Thoracic aorta (tissue), 2 donors: ENCODE data around the gene CELF5. TPM values are rescaled to one million over a fixed set of nuclear protein-coding genes. Genes with fewer than 3 reads are reported as not detected.

ENCODE experiments used
- ATAC-seq: fragments of 150-250 bp; one replicate; pipeline ENCODE4 v1.8.0; 2017; ENCODE audit warnings: low read depth; ENCODE audit not compliant: insufficient number of reproducible peaks, low FRiP score
- DNase-seq: peaks from one replicate; pipeline ENCODE4 v3.0.0-alpha.2; 2020; ENCODE audit warnings: low spot score
- H3K27ac ChIP-seq, 2 donors: fragments of 200-600 bp; sonication (generic); 1 replicate in 1 of 2; 2 replicates in 1 of 2; pipeline ENCODE4 v1.5.1; 2016; ENCODE audit warnings: mild to moderate bottlenecking in 2 of 2, moderate library complexity in 2 of 2
- H3K27me3 ChIP-seq: fragments of 200-600 bp; sonication (generic); replicated peaks from 2 replicates; pipeline ENCODE4 v1.6.0; 2016; ENCODE audit warnings: mild to moderate bottlenecking; ENCODE audit not compliant: insufficient read depth
- H3K36me3 ChIP-seq: fragments of 200-600 bp; sonication (generic); one replicate; pipeline ENCODE4 v1.5.1; 2016
- H3K4me1 ChIP-seq, 2 donors: fragments of 200-600 bp; sonication (generic); 1 replicate in 1 of 2; 2 replicates in 1 of 2; pipeline versions ENCODE4 v1.5.1 to v1.6.0; 2016; ENCODE audit warnings: low read depth in 2 of 2, mild to moderate bottlenecking in 1 of 2; ENCODE audit not compliant: control insufficient read depth in 1 of 2
- H3K4me3 ChIP-seq: fragments of 200-600 bp; sonication (generic); 2 replicates; pipeline ENCODE4 v1.5.1; 2016; ENCODE audit warnings: mild to moderate bottlenecking
- H3K9me3 ChIP-seq: fragments of 200-600 bp; sonication (generic); 2 replicates; pipeline ENCODE4 v1.5.1; 2016
- CTCF ChIP-seq: fragments of 200-600 bp; sonication (generic); IDR thresholded peaks from one replicate; pipeline ENCODE4 v1.5.1; 2019; ENCODE audit warnings: antibody characterized with exemption
- total RNA-seq, 2 donors: library from RNA; depleted of rRNA; stranded (reverse); fragments of >200 nt; gene quantifications; one replicate each; pipeline versions ENCODE4 v1.1.0 to v1.2.3, GENCODE V29; 2016

The CELF5 gene
- not detected for total RNA-seq

GRCh38 chr19:3224346-3225168, at the start of gene CELF5:
Gene CELF5, plus strand, starts transcription at chr19:3224661. Its CDS starts 79 bp downstream, at chr19:3224740.
- H3K27me3 ChIP-seq, result peaks cover 4% of the 10 kb centered on the region
- H3K4me1 ChIP-seq, result peaks cover 0 to 4% of the 10 kb centered on the region in 2 donors
- peak; percentile 20 for TF ChIP-seq CTCF
- H3K4me3 ChIP-seq, result no peak within 1 kb of the TSS
- no peak within 1 kb of the TSS for H3K27ac ChIP-seq
- no peaks in the 10 kb centered on the region for H3K9me3 ChIP-seq
- ATAC-seq (no peak), DNase-seq (no peak)
- H3K36me3 ChIP-seq, result no peaks in the 10 kb centered on the region

GRCh38 chr19:3175781-3176714, 48.4 kb upstream of the CELF5 start:
- H3K4me3 ChIP-seq, result no peak overlapping the region
- no peak overlapping the region for H3K27ac ChIP-seq
- TF ChIP-seq CTCF, result no peak
- no peaks in the 10 kb centered on the region for H3K27me3 ChIP-seq
- no peaks in the 10 kb centered on the region for H3K9me3 ChIP-seq
- H3K36me3 ChIP-seq, result no peaks in the 10 kb centered on the region
- ATAC-seq (no peak), DNase-seq (no peak)
- no peaks in the 10 kb centered on the region for H3K4me1 ChIP-seq

- H3K27ac ChIP-seq, result no peak overlapping the region
- no peak for DNase-seq
These were observed 47.6 kb upstream of the CELF5 start for GRCh38 chr19:3176715-3177501.

GRCh38 chr19:3178377-3178972, 46.0 kb upstream of the CELF5 start, which contains the start of gene S1PR4:
Gene S1PR4, plus strand, starts transcription at chr19:3178769. Its CDS starts 24 bp downstream, at chr19:3178793.
- H3K4me1 ChIP-seq, result no peaks in the 10 kb centered on the region
- no peak for TF ChIP-seq CTCF
- no peaks in the 10 kb centered on the region for H3K9me3 ChIP-seq
- H3K27me3 ChIP-seq, result no peaks in the 10 kb centered on the region
- peak within 1 kb of the TSS; percentile 53 for H3K4me3 ChIP-seq
- no peak for DNase-seq
- no peak for ATAC-seq
- H3K27ac ChIP-seq, result no peak within 1 kb of the TSS
- H3K36me3 ChIP-seq, result no peaks in the 10 kb centered on the region

More at GRCh38 chr19:3176715-3177501, 47.6 kb upstream of the CELF5 start:
- ATAC-seq, result no peak
- H3K4me1 ChIP-seq, result no peaks in the 10 kb centered on the region
- no peak overlapping the region for H3K4me3 ChIP-seq
- H3K36me3 ChIP-seq, result no peaks in the 10 kb centered on the region
- no peak for TF ChIP-seq CTCF
- H3K27me3 ChIP-seq, result no peaks in the 10 kb centered on the region
- no peaks in the 10 kb centered on the region for H3K9me3 ChIP-seq
